Measurements from ENCODE around the gene CEP57L1.

DNA sequence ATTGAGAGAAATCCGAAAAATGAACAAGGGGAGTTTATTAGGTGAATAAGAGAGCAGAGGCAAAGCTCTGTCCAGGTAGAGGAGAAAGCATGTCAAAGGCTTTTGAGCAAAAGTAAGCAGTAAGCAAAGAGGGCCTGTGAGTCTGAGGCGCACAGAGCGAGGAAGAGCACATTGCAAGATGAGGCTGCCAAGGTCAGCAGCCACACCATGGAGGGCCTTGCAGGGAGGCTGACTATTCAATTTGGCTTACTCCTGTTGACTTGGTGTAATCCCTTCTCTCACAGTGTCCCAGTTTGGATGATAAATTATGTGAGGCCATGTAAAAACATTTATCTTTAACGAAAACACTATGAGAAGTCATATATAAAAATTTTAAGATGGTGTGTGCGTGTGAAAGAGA lies 33.1 kb upstream of the CEP57L1 start:
- TF ChIP-seq, protein P1, sequence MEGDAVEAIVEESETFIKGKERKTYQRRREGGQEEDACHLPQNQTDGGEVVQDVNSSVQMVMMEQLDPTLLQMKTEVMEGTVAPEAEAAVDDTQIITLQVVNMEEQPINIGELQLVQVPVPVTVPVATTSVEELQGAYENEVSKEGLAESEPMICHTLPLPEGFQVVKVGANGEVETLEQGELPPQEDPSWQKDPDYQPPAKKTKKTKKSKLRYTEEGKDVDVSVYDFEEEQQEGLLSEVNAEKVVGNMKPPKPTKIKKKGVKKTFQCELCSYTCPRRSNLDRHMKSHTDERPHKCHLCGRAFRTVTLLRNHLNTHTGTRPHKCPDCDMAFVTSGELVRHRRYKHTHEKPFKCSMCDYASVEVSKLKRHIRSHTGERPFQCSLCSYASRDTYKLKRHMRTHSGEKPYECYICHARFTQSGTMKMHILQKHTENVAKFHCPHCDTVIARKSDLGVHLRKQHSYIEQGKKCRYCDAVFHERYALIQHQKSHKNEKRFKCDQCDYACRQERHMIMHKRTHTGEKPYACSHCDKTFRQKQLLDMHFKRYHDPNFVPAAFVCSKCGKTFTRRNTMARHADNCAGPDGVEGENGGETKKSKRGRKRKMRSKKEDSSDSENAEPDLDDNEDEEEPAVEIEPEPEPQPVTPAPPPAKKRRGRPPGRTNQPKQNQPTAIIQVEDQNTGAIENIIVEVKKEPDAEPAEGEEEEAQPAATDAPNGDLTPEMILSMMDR (IDR thresholded peaks at IDR 0.05; ENCODE audit: low read depth, low read length), result no peak
- no peak for TF ChIP-seq POLR2A (IDR thresholded peaks at IDR 0.05; ENCODE audit: extremely low read depth, insufficient read length)
- TF ChIP-seq, protein P2, sequence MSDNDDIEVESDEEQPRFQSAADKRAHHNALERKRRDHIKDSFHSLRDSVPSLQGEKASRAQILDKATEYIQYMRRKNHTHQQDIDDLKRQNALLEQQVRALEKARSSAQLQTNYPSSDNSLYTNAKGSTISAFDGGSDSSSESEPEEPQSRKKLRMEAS (IDR thresholded peaks at IDR 0.05; ENCODE audit: low read depth, low read length), result no peak
